A549 (cell line): ENCODE measurements around the gene MYOM1. TPM values are rescaled to one million over a fixed set of nuclear protein-coding genes. Genes with fewer than 3 reads are reported as not detected.

Experiments used
- ATAC-seq, 2 experiments: fragments of 200-7000 bp in 1 of 2; fragments of >200 bp in 1 of 2; cut with Nextera tagmentation in 1 of 2; cut with Tn5 transposase in 1 of 2; 3 replicates each; pipeline versions ENCODE4 v1.8.0 to v1.9.1; 2018 to 2020; ENCODE audit warnings: mild to moderate bottlenecking in 1 of 2, moderate library complexity in 1 of 2
- CTCF ChIA-PET: fragments of 300-600 bp; sonication (Branson Sonifier 250); formaldehyde crosslinking; extraction: SDS; loops from one replicate; lab custom pipeline; 2021; ENCODE audit warnings: antibody characterized with exemption, inconsistent platforms; lab: Yijun Ruan, JAX
- POLR2A ChIA-PET: fragments of 350-600 bp; formaldehyde crosslinking; extraction: SDS; loops from one replicate; lab custom pipeline; 2021; ENCODE audit warnings: antibody characterized with exemption, inconsistent platforms; lab: Yijun Ruan, JAX
- DNase-seq, 2 experiments: peaks; one replicate each; pipeline versions ENCODE4 v3.0.0 to v3.0.0-alpha.2; 2011 to 2016; ENCODE audit warnings: low read depth in 1 of 2, low spot score in 1 of 2
- FAIRE-seq: peaks from 2 replicates; lab custom pipeline; 2011; peaks lifted over from hg19 to GRCh38; lab: Jason Lieb, UNC
- H3K27ac ChIP-seq, 2 experiments: fragments of >200 bp; sonication (Bioruptor Twin); formaldehyde crosslinking; 3 replicates each; pipeline ENCODE4 v1.5.1; 2016 to 2017
- H3K4me1 ChIP-seq: fragments of >200 bp; sonication (Bioruptor Twin); formaldehyde crosslinking; 3 replicates; pipeline ENCODE4 v1.6.1; 2016
- H3K4me2 ChIP-seq: fragments of >200 bp; sonication (Bioruptor Twin); formaldehyde crosslinking; 3 replicates; pipeline ENCODE4 v1.6.1; 2016
- H3K4me3 ChIP-seq: fragments of >200 bp; sonication (Bioruptor Twin); formaldehyde crosslinking; 3 replicates; pipeline ENCODE4 v1.5.1; 2016
- H3K9me3 ChIP-seq: fragments of >200 bp; sonication (Bioruptor Twin); formaldehyde crosslinking; 3 replicates; pipeline ENCODE4 v1.6.1; 2016
- CBX2 ChIP-seq: fragments of 200-600 bp; sonication (generic); IDR thresholded peaks from 2 replicates; pipeline ENCODE4 v1.6.1; 2016; ENCODE audit warnings: low read depth, mild to moderate bottlenecking, borderline replicate concordance
- EHF ChIP-seq: fragments of 250-450 bp; sonication (Bioruptor Pico); IDR thresholded peaks from 2 replicates; pipeline ENCODE4 v1.5.0; 2020; ENCODE audit warnings: mild to moderate bottlenecking
- EP300 ChIP-seq, 2 experiments: fragments of >200 bp; sonication (Bioruptor Twin); formaldehyde crosslinking; IDR thresholded peaks; 2 replicates in 1 of 2; 3 replicates in 1 of 2; pipeline ENCODE4 v1.6.1; 2016 to 2017
- FOSL2 ChIP-seq, 2 experiments: fragments of 450-650 bp in 1 of 2; fragments of >200 bp in 1 of 2; sonication (Bioruptor Twin) in 1 of 2; formaldehyde crosslinking; IDR thresholded peaks; 2 replicates each; pipeline versions ENCODE4 v1.5.0 to v1.6.1; 2016 to 2020; ENCODE audit warnings: mild to moderate bottlenecking in 1 of 2, moderate library complexity in 1 of 2
- HOXA7 ChIP-seq: fragments of 250-450 bp; sonication (Bioruptor Pico); IDR thresholded peaks from 2 replicates; pipeline ENCODE4 v1.5.0; 2020; ENCODE audit warnings: mild to moderate bottlenecking, moderate library complexity
- HOXB5 ChIP-seq: fragments of 250-450 bp; sonication (Bioruptor Pico); IDR thresholded peaks from 2 replicates; pipeline ENCODE4 v1.5.0; 2020; ENCODE audit warnings: mild to moderate bottlenecking, moderate library complexity
- JUN ChIP-seq, 2 experiments: fragments of >200 bp; sonication (Bioruptor Twin); formaldehyde crosslinking; IDR thresholded peaks; 2 replicates in 1 of 2; 3 replicates in 1 of 2; pipeline ENCODE4 v1.6.1; 2016 to 2017
- MAFK ChIP-seq: fragments of 450-650 bp; IDR thresholded peaks from 2 replicates; pipeline ENCODE4 v1.6.1; 2014; ENCODE audit not compliant: partially characterized antibody
- MYC ChIP-seq: IDR thresholded peaks from 2 replicates; pipeline ENCODE4 v1.6.1; 2012; ENCODE audit warnings: mild to moderate bottlenecking, inconsistent platforms, low read length, improper control_type of control experiment, borderline replicate concordance
- NFE2L2 ChIP-seq: fragments of 150-350 bp; conservative IDR thresholded peaks from 2 replicates; pipeline ENCODE4 v1.6.1; 2014; ENCODE audit warnings: low read length
- NR3C1 ChIP-seq: fragments of >200 bp; sonication (Bioruptor Twin); formaldehyde crosslinking; IDR thresholded peaks from 3 replicates; pipeline ENCODE4 v1.6.1; 2017
- RCOR1 ChIP-seq: fragments of 150-350 bp; IDR thresholded peaks from 2 replicates; pipeline ENCODE4 v1.6.1; 2014; ENCODE audit warnings: antibody characterized with exemption, low read length, low read depth
- SREBF2 ChIP-seq: fragments of 450-650 bp; IDR thresholded peaks from 2 replicates; pipeline ENCODE4 v1.6.1; 2014; ENCODE audit warnings: mild to moderate bottlenecking, moderate library complexity
- ZNF302 ChIP-seq: fragments of 250-450 bp; sonication (Bioruptor Pico); IDR thresholded peaks from 2 replicates; pipeline ENCODE4 v1.9.0; 2021; ENCODE audit warnings: inconsistent platforms, mild to moderate bottlenecking, moderate library complexity
- WGBS: methylation state at CpG from one replicate; pipeline ENCODE4 v1.1.6; 2017; ENCODE audit errors: missing lambda C conversion rate; 5-methylcytosine and 5-hydroxymethylcytosine counted together
- polyA plus RNA-seq, 4 experiments: library from polyadenylated mRNA; depleted of rRNA in 3 of 4; stranded (reverse); fragments of >200 nt; fragmentation: RNase III in 1 of 4; extraction: RNeasy Plus Mini Kit Qiagen cat#74134 plus additional on column Dnase treatment in 1 of 4; gene quantifications; 2 replicates in 3 of 4; 3 replicates in 1 of 4; pipeline ENCODE4 v1.2.3, GENCODE V29; 2011 to 2017
- TF ChIP-seq, protein P1 (sequence below): fragments of >200 bp; sonication (Bioruptor Twin); formaldehyde crosslinking; IDR thresholded peaks from 3 replicates; pipeline ENCODE4 v1.6.1; 2016
- TF ChIP-seq, protein P2 (sequence below): fragments of 250-450 bp; sonication (Bioruptor Pico); IDR thresholded peaks from 2 replicates; pipeline ENCODE4 v1.5.0; 2021; ENCODE audit warnings: mild to moderate bottlenecking, moderate library complexity, borderline replicate concordance

Gene MYOM1
- polyA plus RNA-seq, 2 of the 4 experiments (the other 2 are of a cell fraction), result 0.18 to 0.30 TPM

DNA sequence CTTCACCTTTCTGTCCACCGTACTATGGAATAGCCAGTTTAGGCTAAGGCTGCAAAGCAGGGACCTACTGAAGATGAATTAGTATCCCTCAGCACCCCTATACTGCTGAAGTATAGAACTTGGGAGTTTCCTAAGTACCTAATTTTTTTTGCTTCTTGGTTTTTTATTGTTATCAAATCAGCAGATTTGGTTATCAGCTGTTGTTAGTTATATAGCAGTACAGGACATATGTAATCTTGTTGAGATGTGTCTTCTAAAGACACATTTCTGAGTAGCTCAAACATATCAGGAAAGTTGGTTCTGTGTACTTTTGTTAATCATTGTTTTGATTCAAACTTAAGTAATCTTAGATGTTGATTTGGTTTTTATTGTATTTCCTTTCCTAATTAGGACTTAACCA lies 33.1 kb upstream of the MYOM1 start:
- Histone ChIP-seq H3K4me3 (no peak overlapping the region), H3K4me1 (peaks cover 63% of the 10 kb centered on the region), H3K4me2 (peak overlapping the region; percentile 91; the same call in 2 of the 3 replicates), H3K9me3 (no peaks in the 10 kb centered on the region), H3K27ac (no peak overlapping the region)
- FAIRE-seq (no peak), ATAC-seq (no peak), DNase-seq (no peak)
- CTCF ChIA-PET, result no interaction called here
- WGBS, result 89% methylated on average over 1 of the region's 1 CpG
- POLR2A ChIA-PET, result no interaction called here
- no peak for TF ChIP-seq MYC
- no peak for TF ChIP-seq FOSL2 (IDR thresholded peaks at IDR 0.05)
- TF ChIP-seq FOSL2 (CRISPR knock-in tag; IDR thresholded peaks at IDR 0.05), result no peak
- TF ChIP-seq ZNF302 (CRISPR knock-in tag), result no peak
- TF ChIP-seq RCOR1, result no peak
- TF ChIP-seq NFE2L2, result no peak
- TF ChIP-seq EP300 (IDR thresholded peaks at IDR 0.05), result no peak

DNA sequence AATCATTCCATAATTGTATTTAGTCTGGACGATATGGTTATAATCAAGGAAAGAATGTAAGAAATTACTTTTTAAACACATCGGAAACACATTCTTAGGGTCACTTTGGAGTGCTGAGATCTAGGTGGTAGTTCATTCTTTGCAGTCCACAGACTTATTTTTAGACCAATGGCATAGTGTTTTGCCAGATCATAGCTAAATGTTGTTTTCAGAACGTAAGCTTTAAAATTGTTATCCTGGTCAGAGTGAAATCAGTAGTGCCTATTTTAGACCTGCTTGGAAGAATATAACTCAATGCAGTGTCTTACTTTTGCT lies 32.2 kb upstream of the MYOM1 start:
- no peak for DNase-seq
- H3K4me2 ChIP-seq, result peak overlapping the region; percentile 91
- peaks cover 56% of the 10 kb centered on the region for H3K4me1 ChIP-seq
- FAIRE-seq, result no peak
- no peak for TF ChIP-seq MAFK
- TF ChIP-seq HOXA7 (CRISPR knock-in tag), result no peak
- TF ChIP-seq SREBF2, result no peak
- TF ChIP-seq CBX2, result no peak
- TF ChIP-seq, protein P1, sequence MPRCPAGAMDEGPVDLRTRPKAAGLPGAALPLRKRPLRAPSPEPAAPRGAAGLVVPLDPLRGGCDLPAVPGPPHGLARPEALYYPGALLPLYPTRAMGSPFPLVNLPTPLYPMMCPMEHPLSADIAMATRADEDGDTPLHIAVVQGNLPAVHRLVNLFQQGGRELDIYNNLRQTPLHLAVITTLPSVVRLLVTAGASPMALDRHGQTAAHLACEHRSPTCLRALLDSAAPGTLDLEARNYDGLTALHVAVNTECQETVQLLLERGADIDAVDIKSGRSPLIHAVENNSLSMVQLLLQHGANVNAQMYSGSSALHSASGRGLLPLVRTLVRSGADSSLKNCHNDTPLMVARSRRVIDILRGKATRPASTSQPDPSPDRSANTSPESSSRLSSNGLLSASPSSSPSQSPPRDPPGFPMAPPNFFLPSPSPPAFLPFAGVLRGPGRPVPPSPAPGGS, result no peak
- no peak for TF ChIP-seq EHF (CRISPR knock-in tag)
- no peak for TF ChIP-seq EP300 (IDR thresholded peaks at IDR 0.05)
- TF ChIP-seq NR3C1, result no peak
- TF ChIP-seq, all 56 proteins: peak for 0
- H3K9me3 ChIP-seq, result no peaks in the 10 kb centered on the region
- H3K4me3 ChIP-seq, result no peak overlapping the region
- no peak overlapping the region for H3K27ac ChIP-seq
- ChIA-PET POLR2A (interaction anchor here (2.0 kb wide), 1 partner anchor 9 kb away, joined by 14 read pairs; the partner anchor contains the start of gene MYL12B), CTCF (interaction anchor here (1.0 to 1.5 kb wide), 2 partner anchors 12 to 203 kb away, joined by 3 to 4 read pairs; no protein-coding TSS in a partner anchor)
- ATAC-seq, result no peak
- 69% methylated on average over 3 of the region's 3 CpGs for WGBS

DNA sequence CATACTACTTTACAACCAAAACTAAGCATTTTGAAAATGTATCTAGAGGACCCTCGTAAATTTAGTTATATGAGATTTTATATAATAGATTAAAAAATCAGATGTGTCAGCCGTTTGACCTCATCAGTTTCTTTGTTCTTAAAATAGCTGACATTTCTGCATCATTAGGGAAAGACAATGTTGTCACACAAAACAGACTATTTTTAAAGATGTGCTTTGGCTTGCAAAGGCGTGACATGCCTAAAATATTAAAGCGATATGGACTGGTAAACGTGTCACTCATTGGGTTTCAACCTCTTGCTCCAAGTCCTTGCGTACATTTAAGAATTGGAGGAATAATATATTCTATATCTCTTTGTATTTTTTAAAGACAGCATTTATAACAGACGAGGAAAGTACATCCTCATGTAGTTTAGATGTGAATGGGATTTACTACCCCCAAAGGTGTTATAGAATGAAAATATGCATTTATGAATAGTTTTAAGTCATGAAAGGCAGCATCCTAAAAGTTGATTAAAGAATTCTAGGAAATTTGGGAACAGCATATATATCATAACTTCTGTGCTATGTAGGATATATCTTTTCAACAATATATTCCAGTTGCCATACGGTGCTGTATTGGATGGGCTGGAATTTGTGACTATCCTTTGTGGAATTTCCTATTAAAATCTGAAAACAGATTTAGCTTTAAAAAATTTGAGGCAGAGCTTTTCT lies 31.6 kb upstream of the MYOM1 start:
- 73% methylated on average over 8 of the region's 8 CpGs for WGBS

More for the DNA sequence above, 31.6 kb upstream of the MYOM1 start:
- peaks cover 51% of the 10 kb centered on the region for H3K4me1 ChIP-seq
- no peak for ATAC-seq
- POLR2A ChIA-PET, result interaction anchor here (2.0 kb wide), 1 partner anchor 10 kb away, joined by 14 read pairs; the partner anchor contains the start of gene MYL12B
- FAIRE-seq, result no peak
- TF ChIP-seq HOXB5 (CRISPR knock-in tag) (0 out of 2 replicates have a peak, but pooled peaks have one; percentile 18), JUN (IDR thresholded peaks at IDR 0.05) (no peak)
- TF ChIP-seq, protein P2, sequence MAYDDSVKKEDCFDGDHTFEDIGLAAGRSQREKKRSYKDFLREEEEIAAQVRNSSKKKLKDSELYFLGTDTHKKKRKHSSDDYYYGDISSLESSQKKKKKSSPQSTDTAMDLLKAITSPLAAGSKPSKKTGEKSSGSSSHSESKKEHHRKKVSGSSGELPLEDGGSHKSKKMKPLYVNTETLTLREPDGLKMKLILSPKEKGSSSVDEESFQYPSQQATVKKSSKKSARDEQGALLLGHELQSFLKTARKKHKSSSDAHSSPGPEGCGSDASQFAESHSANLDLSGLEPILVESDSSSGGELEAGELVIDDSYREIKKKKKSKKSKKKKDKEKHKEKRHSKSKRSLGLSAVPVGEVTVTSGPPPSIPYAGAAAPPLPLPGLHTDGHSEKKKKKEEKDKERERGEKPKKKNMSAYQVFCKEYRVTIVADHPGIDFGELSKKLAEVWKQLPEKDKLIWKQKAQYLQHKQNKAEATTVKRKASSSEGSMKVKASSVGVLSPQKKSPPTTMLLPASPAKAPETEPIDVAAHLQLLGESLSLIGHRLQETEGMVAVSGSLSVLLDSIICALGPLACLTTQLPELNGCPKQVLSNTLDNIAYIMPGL, result peak; percentile 57; the same call in 1 of the 2 replicates
- H3K4me3 ChIP-seq, result no peak overlapping the region
- no peaks in the 10 kb centered on the region for H3K9me3 ChIP-seq
- peak overlapping the region; percentile 91 for H3K4me2 ChIP-seq
- no peak overlapping the region; a peak in 1 of 6 replicates for H3K27ac ChIP-seq
- CTCF ChIA-PET, result interaction anchor here (1.0 to 1.5 kb wide), 2 partner anchors 13 to 204 kb away, joined by 3 to 4 read pairs; no protein-coding TSS in a partner anchor
- DNase-seq, result no peak
